ENCODE data around the gene MUC5B.

DNA sequence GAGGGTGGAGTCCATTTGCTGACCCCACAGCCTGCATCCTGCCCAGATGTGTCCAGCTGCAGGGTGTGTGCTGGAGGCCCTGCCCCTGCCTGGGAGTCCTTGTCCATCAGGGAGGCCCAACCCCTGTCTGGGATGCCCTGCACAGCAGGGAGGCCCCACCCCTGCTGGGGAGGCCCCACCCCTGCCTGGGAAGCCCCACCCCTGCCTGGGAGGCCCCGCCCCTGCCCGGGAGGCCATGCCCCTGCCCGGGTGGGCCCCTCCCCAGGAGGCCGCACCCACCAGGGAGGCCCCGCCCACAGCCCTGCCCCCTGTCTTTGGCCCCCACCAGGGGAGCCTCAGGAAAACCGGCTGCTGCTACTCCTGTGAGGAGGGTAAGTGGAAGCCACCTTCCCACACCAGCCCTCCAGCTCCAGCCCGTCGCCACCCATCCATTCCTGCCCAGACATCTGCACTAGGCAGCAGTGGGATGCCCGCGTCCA is 37.2 kb downstream of the MUC5B start:
- no peak for TF ChIP-seq NR2F2 (IDR thresholded peaks at IDR 0.05)
- TF ChIP-seq, protein P1, sequence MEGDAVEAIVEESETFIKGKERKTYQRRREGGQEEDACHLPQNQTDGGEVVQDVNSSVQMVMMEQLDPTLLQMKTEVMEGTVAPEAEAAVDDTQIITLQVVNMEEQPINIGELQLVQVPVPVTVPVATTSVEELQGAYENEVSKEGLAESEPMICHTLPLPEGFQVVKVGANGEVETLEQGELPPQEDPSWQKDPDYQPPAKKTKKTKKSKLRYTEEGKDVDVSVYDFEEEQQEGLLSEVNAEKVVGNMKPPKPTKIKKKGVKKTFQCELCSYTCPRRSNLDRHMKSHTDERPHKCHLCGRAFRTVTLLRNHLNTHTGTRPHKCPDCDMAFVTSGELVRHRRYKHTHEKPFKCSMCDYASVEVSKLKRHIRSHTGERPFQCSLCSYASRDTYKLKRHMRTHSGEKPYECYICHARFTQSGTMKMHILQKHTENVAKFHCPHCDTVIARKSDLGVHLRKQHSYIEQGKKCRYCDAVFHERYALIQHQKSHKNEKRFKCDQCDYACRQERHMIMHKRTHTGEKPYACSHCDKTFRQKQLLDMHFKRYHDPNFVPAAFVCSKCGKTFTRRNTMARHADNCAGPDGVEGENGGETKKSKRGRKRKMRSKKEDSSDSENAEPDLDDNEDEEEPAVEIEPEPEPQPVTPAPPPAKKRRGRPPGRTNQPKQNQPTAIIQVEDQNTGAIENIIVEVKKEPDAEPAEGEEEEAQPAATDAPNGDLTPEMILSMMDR (IDR thresholded peaks at IDR 0.05; ENCODE audit: low read depth, low read length, missing input control), result no peak
- no peak for TF ChIP-seq GABPA (IDR thresholded peaks at IDR 0.05 in 1 of 2, conservative IDR thresholded peaks at IDR 0.05 in 1 of 2)
- no peak for TF ChIP-seq EGR1 (IDR thresholded peaks at IDR 0.05; ENCODE audit: low read depth in 2 of 2)
- no peak for TF ChIP-seq TAF1 (conservative IDR thresholded peaks at IDR 0.05)
- TF ChIP-seq, protein P2, sequence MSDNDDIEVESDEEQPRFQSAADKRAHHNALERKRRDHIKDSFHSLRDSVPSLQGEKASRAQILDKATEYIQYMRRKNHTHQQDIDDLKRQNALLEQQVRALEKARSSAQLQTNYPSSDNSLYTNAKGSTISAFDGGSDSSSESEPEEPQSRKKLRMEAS (IDR thresholded peaks at IDR 0.05), result no peak
- TF ChIP-seq JUND (IDR thresholded peaks at IDR 0.05), result no peak
- TF ChIP-seq, protein P3, sequence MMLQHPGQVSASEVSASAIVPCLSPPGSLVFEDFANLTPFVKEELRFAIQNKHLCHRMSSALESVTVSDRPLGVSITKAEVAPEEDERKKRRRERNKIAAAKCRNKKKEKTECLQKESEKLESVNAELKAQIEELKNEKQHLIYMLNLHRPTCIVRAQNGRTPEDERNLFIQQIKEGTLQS (IDR thresholded peaks at IDR 0.05), result no peak
- no peak for TF ChIP-seq FOXA1 (IDR thresholded peaks at IDR 0.05)

Data from liver (tissue), 3 donors.